ENCODE results near the gene MYL10.

Gene MYL10

GRCh38 chr7:101629171-101629570 is at the start of gene MYL10:
TSS of gene MYL10 (minus strand) at chr7:101629296. CDS start at chr7:101629118, 178 bp downstream.
- no peak for DNase-seq

GRCh38 chr7:101678658-101679057 is 49.6 kb upstream of the MYL10 start:
- no peak for DNase-seq

- no peak for DNase-seq
Observed at GRCh38 chr7:101677797-101678479, 48.8 kb upstream of the MYL10 start.

GRCh38 chr7:101677391-101677790 is 48.3 kb upstream of the MYL10 start:
- DNase-seq, result no peak

- no peak for DNase-seq
Observed at GRCh38 chr7:101676956-101677355, 47.9 kb upstream of the MYL10 start.

GRCh38 chr7:101676062-101676598 is 47.0 kb upstream of the MYL10 start:
- DNase-seq, result no peak

- no peak for DNase-seq
Observed at GRCh38 chr7:101674439-101674838, 45.3 kb upstream of the MYL10 start.

- no peak for DNase-seq
Observed at GRCh38 chr7:101673951-101674350, 44.9 kb upstream of the MYL10 start.

- no peak for DNase-seq
Observed at GRCh38 chr7:101673315-101673714, 44.2 kb upstream of the MYL10 start.

- no peak for DNase-seq
Observed at GRCh38 chr7:101671371-101672356, 42.6 kb upstream of the MYL10 start.

GRCh38 chr7:101669307-101669706 is 40.2 kb upstream of the MYL10 start:
- DNase-seq, result no peak

GRCh38 chr7:101668726-101669125 is 39.6 kb upstream of the MYL10 start:
- no peak for DNase-seq

- no peak for DNase-seq
Observed at GRCh38 chr7:101667920-101668319, 38.8 kb upstream of the MYL10 start.

GRCh38 chr7:101667399-101667798 is 38.3 kb upstream of the MYL10 start:
- no peak for DNase-seq

- no peak for DNase-seq
Observed at GRCh38 chr7:101666741-101667140, 37.6 kb upstream of the MYL10 start.

- no peak for DNase-seq
Observed at GRCh38 chr7:101666293-101666692, 37.2 kb upstream of the MYL10 start.

- no peak for DNase-seq
Observed at GRCh38 chr7:101664893-101665471, 35.9 kb upstream of the MYL10 start.

- DNase-seq, result no peak
Observed at GRCh38 chr7:101664436-101664835, 35.3 kb upstream of the MYL10 start.

- no peak for DNase-seq
Observed at GRCh38 chr7:101663747-101664146, 34.7 kb upstream of the MYL10 start.

GRCh38 chr7:101662447-101662998 is 33.4 kb upstream of the MYL10 start:
- no peak for DNase-seq

GRCh38 chr7:101659706-101660105 is 30.6 kb upstream of the MYL10 start:
- DNase-seq, result no peak

- no peak for DNase-seq
Observed at GRCh38 chr7:101657171-101657570, 28.1 kb upstream of the MYL10 start.

- no peak for DNase-seq
Observed at GRCh38 chr7:101651112-101651511, 22.0 kb upstream of the MYL10 start.
